SK-N-SH (cell line): ENCODE data around the gene MAGI2. TPM values are rescaled to one million over a fixed set of nuclear protein-coding genes. Genes with fewer than 3 reads are reported as not detected.

Source experiments
- CTCF ChIA-PET: fragments of 300-600, 350-600 bp; formaldehyde crosslinking; extraction: SDS; loops from one replicate; lab custom pipeline; 2021; lab: Yijun Ruan, JAX
- POLR2A ChIA-PET: fragments of 350-600 bp; sonication (Branson Sonifier 250); formaldehyde crosslinking; extraction: SDS; loops from one replicate; lab custom pipeline; 2020; ENCODE audit warnings: antibody characterized with exemption, inconsistent platforms; lab: Yijun Ruan, JAX
- DNase-seq: peaks from one replicate; pipeline ENCODE4 v3.0.0; 2012
- H2AFZ ChIP-seq: fragments of 200-600 bp; sonication (generic); 2 replicates; pipeline ENCODE4 v1.8.1; 2016; ENCODE audit warnings: antibody characterized with exemption, mild to moderate bottlenecking, low read depth
- H3F3A ChIP-seq: fragments of 200-600 bp; sonication (generic); replicated peaks from 2 replicates; pipeline ENCODE3; 2016; ENCODE audit warnings: antibody characterized with exemption, mild to moderate bottlenecking; ENCODE audit not compliant: insufficient read depth
- H3K27ac ChIP-seq, 2 experiments: fragments of 200-500 bp in 1 of 2; fragments of 200-600 bp in 1 of 2; sonication (Bioruptor generic) in 1 of 2; sonication (generic), shearing (Covaris generic) in 1 of 2; 2 replicates each; pipeline versions ENCODE4 v1.5.1 to v1.6.1; 2014 to 2016; ENCODE audit warnings: low read depth in 2 of 2, inconsistent platforms in 1 of 2, low read length in 1 of 2, mild to moderate bottlenecking in 1 of 2, mixed read lengths in 1 of 2
- H3K27me3 ChIP-seq: fragments of 200-600 bp; sonication (generic), shearing (Covaris generic); 2 replicates; pipeline ENCODE4 v1.6.1; 2016; ENCODE audit warnings: mixed run types; ENCODE audit not compliant: insufficient read depth
- H3K36me3 ChIP-seq, 2 experiments: fragments of 200-500 bp in 1 of 2; fragments of 200-600 bp in 1 of 2; sonication (Bioruptor generic) in 1 of 2; sonication (generic) in 1 of 2; replicated peaks in 1 of 2; 2 replicates each; pipeline versions ENCODE3 to v1.5.1; 2014 to 2016; ENCODE audit warnings: low read length in 1 of 2, mild to moderate bottlenecking in 1 of 2; ENCODE audit not compliant: insufficient read depth in 2 of 2, control insufficient read depth in 1 of 2
- H3K4me1 ChIP-seq, 2 experiments: fragments of 200-500 bp in 1 of 2; fragments of 200-600 bp in 1 of 2; sonication (Bioruptor generic) in 1 of 2; sonication (generic), shearing (Covaris generic) in 1 of 2; 2 replicates each; pipeline versions ENCODE4 v1.5.1 to v1.6.1; 2014 to 2016; ENCODE audit warnings: low read depth in 1 of 2, low read length in 1 of 2, mixed run types in 1 of 2; ENCODE audit not compliant: insufficient read depth in 2 of 2, control insufficient read depth in 1 of 2
- H3K4me2 ChIP-seq: fragments of 200-600 bp; sonication (generic), shearing (Covaris generic); 2 replicates; pipeline ENCODE4 v1.6.1; 2017; ENCODE audit warnings: mixed run types
- H3K4me3 ChIP-seq, 2 experiments: fragments of 200-500 bp in 1 of 2; fragments of 200-600 bp in 1 of 2; sonication (Bioruptor generic) in 1 of 2; sonication (generic), shearing (Covaris generic) in 1 of 2; 2 replicates each; pipeline versions ENCODE4 v1.5.1 to v1.8.1; 2014 to 2016; ENCODE audit warnings: low read depth in 2 of 2, inconsistent platforms in 1 of 2, low read length in 1 of 2, mild to moderate bottlenecking in 1 of 2, mixed read lengths in 1 of 2, moderate library complexity in 1 of 2
- H3K79me2 ChIP-seq: fragments of 200-600 bp; sonication (generic); 2 replicates; pipeline ENCODE4 v1.8.1; 2017; ENCODE audit warnings: mild to moderate bottlenecking; ENCODE audit not compliant: insufficient read depth
- H3K9ac ChIP-seq: fragments of 200-600 bp; sonication (generic); 2 replicates; pipeline ENCODE4 v1.6.1; 2017; ENCODE audit warnings: mixed run types
- H3K9me2 ChIP-seq: fragments of 200-600 bp; sonication (generic); 2 replicates; pipeline ENCODE4 v1.6.1; 2017; ENCODE audit warnings: mixed run types
- H3K9me3 ChIP-seq: fragments of 200-600 bp; sonication (generic); 2 replicates; pipeline ENCODE4 v1.6.1; 2017; ENCODE audit warnings: mixed run types, mild to moderate bottlenecking, moderate library complexity
- H4K20me1 ChIP-seq: fragments of 200-600 bp; sonication (generic); 2 replicates; pipeline ENCODE4 v1.6.1; 2017; ENCODE audit warnings: mild to moderate bottlenecking, mixed run types; ENCODE audit not compliant: insufficient read depth
- CHD2 ChIP-seq: fragments of 150-350 bp; IDR thresholded peaks from 2 replicates; pipeline ENCODE4 v1.6.1; 2018; ENCODE audit warnings: low read length; ENCODE audit not compliant: partially characterized antibody
- ELF1 ChIP-seq: IDR thresholded peaks from 2 replicates; pipeline ENCODE4 v1.4.0; 2012
- EP300 ChIP-seq, 2 experiments: IDR thresholded peaks; 2 replicates each; pipeline versions ENCODE4 v1.4.0 to v1.6.1; 2012; ENCODE audit warnings: borderline replicate concordance in 1 of 2, low read depth in 1 of 2, low read length in 1 of 2
- FOSL2 ChIP-seq: IDR thresholded peaks from 2 replicates; pipeline ENCODE4 v1.4.0; 2012; ENCODE audit warnings: low read depth, mild to moderate bottlenecking, moderate library complexity, borderline replicate concordance
- FOXJ3 ChIP-seq: sonication (generic); formaldehyde crosslinking; IDR thresholded peaks from 2 replicates; pipeline ENCODE4 v1.5.1; 2020; ENCODE audit warnings: mild to moderate bottlenecking, missing genetic modification reagents
- FOXM1 ChIP-seq: IDR thresholded peaks from 2 replicates; pipeline ENCODE4 v1.4.0; 2012; ENCODE audit warnings: low read depth, mild to moderate bottlenecking
- GATA2 ChIP-seq: sonication (generic); formaldehyde crosslinking; IDR thresholded peaks from 2 replicates; pipeline ENCODE4 v1.5.0; 2020; ENCODE audit warnings: mild to moderate bottlenecking, missing genetic modification reagents
- JUND ChIP-seq: IDR thresholded peaks from 2 replicates; pipeline ENCODE4 v1.4.0; 2012
- MEF2A ChIP-seq: IDR thresholded peaks from 2 replicates; pipeline ENCODE4 v1.4.0; 2012; ENCODE audit warnings: low read depth, borderline replicate concordance
- MXI1 ChIP-seq: IDR thresholded peaks from 2 replicates; pipeline ENCODE4 v1.6.1; 2012; ENCODE audit warnings: mild to moderate bottlenecking, low read depth, low read length, improper control_type of control experiment
- NFIC ChIP-seq: IDR thresholded peaks from 2 replicates; pipeline ENCODE4 v1.4.0; 2012; ENCODE audit warnings: borderline replicate concordance
- NRF1 ChIP-seq: IDR thresholded peaks from 2 replicates; pipeline ENCODE4 v1.6.1; 2012; ENCODE audit warnings: low read depth, mild to moderate bottlenecking, low read length
- RAD21 ChIP-seq: IDR thresholded peaks from 2 replicates; pipeline ENCODE4 v1.6.1; 2012; ENCODE audit warnings: mild to moderate bottlenecking, low read length
- RCOR1 ChIP-seq: fragments of 150-350 bp; IDR thresholded peaks from 2 replicates; pipeline ENCODE4 v1.6.1; 2017; ENCODE audit warnings: antibody characterized with exemption, low read length
- RFX5 ChIP-seq: IDR thresholded peaks from 2 replicates; pipeline ENCODE4 v1.6.1; 2012; ENCODE audit warnings: mild to moderate bottlenecking, improper control_type of control experiment, low read length
- RXRA ChIP-seq: IDR thresholded peaks from 2 replicates; pipeline ENCODE4 v1.4.0; 2012; ENCODE audit warnings: low read depth, mild to moderate bottlenecking, borderline replicate concordance
- SIN3A ChIP-seq: IDR thresholded peaks from 2 replicates; pipeline ENCODE4 v1.6.1; 2012; ENCODE audit warnings: low read depth, mild to moderate bottlenecking, low read length, moderate library complexity, borderline replicate concordance
- TAF1 ChIP-seq: IDR thresholded peaks from 2 replicates; pipeline ENCODE4 v1.6.1; 2012; ENCODE audit warnings: low read depth, mild to moderate bottlenecking, low read length, moderate library complexity, borderline replicate concordance
- TCF12 ChIP-seq: IDR thresholded peaks from 2 replicates; pipeline ENCODE4 v1.4.0; 2012
- YY1 ChIP-seq: IDR thresholded peaks from 2 replicates; pipeline ENCODE4 v1.4.0; 2012; ENCODE audit warnings: low read depth, mild to moderate bottlenecking
- WGBS: methylation state at CpG from one replicate; pipeline ENCODE4 v1.1.6; 2017; ENCODE audit warnings: low lambda C conversion rate; 5-methylcytosine and 5-hydroxymethylcytosine counted together
- polyA plus RNA-seq, 3 experiments: library from polyadenylated mRNA; depleted of rRNA; stranded (reverse); fragments of >200 nt; gene quantifications; 2 replicates each; pipeline ENCODE4 v1.2.3, GENCODE V29; 2012
- TF ChIP-seq, protein P1 (sequence below): IDR thresholded peaks from 2 replicates; pipeline ENCODE4 v1.4.0; 2012; ENCODE audit warnings: low read depth, borderline replicate concordance
- TF ChIP-seq, protein P2 (sequence below): IDR thresholded peaks from 2 replicates; pipeline ENCODE4; 2012
- TF ChIP-seq, protein P3 (sequence below): fragments of 150-350 bp; IDR thresholded peaks from 2 replicates; pipeline ENCODE4 v1.6.1; 2016; ENCODE audit warnings: mild to moderate bottlenecking, low read depth, low read length

The MAGI2 gene
- polyA plus RNA-seq, 1 of the 3 experiments (the other 2 are of a cell fraction) = 1.1 TPM

DNA sequence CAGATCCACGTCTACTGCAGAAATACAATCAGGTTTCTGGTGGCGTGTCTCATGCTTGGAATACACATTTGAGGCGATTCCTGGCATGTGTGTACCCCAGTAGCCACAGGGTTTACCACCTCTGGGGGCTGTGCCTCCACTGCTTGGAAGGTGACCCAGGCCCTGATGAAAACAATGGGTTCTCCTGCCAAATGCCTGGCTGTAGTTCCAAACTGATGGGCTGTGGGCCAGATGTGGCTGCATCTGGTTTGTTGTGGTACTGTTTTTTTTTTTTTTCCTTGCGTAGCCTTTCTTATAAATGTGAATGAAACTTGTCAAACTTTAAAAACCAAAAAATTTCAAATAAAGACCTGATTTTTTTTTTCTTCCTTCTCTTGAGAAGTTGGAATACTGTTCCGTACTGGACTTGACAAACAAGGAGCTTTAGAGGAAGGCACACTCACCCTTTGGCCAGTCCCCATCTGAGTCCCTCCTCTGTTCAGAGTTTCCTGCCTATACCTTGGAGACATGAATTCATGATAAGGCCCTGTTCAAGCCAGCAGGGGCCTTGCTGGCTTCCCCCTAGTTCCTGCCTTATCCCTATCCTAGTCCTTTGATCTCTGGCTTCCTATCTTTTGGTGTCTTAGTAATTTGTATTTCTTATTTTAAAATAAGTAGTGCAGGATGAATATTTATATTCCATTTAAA lies 1437.8 kb downstream of the MAGI2 start:
- TF ChIP-seq TAF1 = no peak
- TF ChIP-seq EP300 (IDR thresholded peaks at IDR 0.05; ENCODE audit: borderline replicate concordance in 1 of 2, low read depth in 1 of 2, low read length in 1 of 2) = peak in 1 of 2 experiments; percentile 83; a peak in 2 of 4 replicates
- TF ChIP-seq FOSL2 = no peak
- peak; percentile 79 for TF ChIP-seq RCOR1
- TF ChIP-seq YY1 = no peak
- TF ChIP-seq GATA2 (CRISPR knock-in tag) = peak; percentile 94
- TF ChIP-seq MEF2A = no peak
- peak; percentile 73; the same call in 1 of the 2 replicates for TF ChIP-seq MXI1
- TF ChIP-seq NFIC = peak; percentile 74
- peak; percentile 68 for TF ChIP-seq CHD2
- TF ChIP-seq TCF12 = peak; percentile 60; the same call in 1 of the 2 replicates
- TF ChIP-seq FOXJ3 = peak; percentile 83
- TF ChIP-seq RAD21 = peak; percentile 24
- ChIA-PET POLR2A (no interaction called here), CTCF (interaction anchor here (1.0 to 1.3 kb wide), 3 partner anchors 74 to 384 kb away, joined by 3 read pairs; no protein-coding TSS in a partner anchor)
- Histone ChIP-seq H3K4me3 (no peak overlapping the region), H3K36me3 (no peaks in the 10 kb centered on the region), H3K79me2 (no peaks in the 10 kb centered on the region), H3K27ac (peak overlapping the region in 1 of 2 experiments; percentile 89; a peak in 2 of 4 replicates), H3K9ac (no peak overlapping the region), H3K9me3 (no peaks in the 10 kb centered on the region), H3K9me2 (no peaks in the 10 kb centered on the region), H2AFZ (no peak overlapping the region), H3K4me1 (peaks cover 8 to 65% of the 10 kb centered on the region in 2 experiments; a peak in 3 of 4 replicates), H3K4me2 (no peak overlapping the region), H3F3A (peaks cover 7% of the 10 kb centered on the region), H3K27me3 (no peaks in the 10 kb centered on the region), H4K20me1 (no peaks in the 10 kb centered on the region)
- 85% methylated on average over 5 of the region's 5 CpGs for WGBS
- DNase-seq = peak; percentile 82

DNA sequence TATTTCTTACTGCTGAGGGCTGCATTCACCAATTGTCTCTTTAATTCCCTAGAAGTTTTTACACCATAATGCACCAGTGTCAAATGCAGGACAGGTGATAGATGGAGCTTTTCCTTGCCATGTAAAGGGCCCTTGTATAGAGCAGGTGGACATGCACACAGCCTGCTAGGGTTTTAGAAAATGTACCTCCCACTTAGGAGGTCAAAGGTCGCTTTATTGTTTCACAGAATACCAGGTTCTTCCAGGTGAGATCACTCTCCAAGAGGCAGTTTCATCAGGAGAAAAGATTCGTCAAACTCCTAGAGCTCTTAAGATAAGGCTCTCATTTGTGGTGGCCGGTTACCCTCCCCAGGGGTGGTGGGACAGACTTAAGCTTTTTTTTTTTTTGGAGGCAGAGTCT lies 1439.1 kb downstream of the MAGI2 start:
- no peak overlapping the region for H3K4me3 ChIP-seq
- H3K27me3 ChIP-seq = no peaks in the 10 kb centered on the region
- H3K36me3 ChIP-seq = no peaks in the 10 kb centered on the region
- no peak overlapping the region for H3K9ac ChIP-seq
- peaks cover 8 to 60% of the 10 kb centered on the region in 2 experiments; a peak in 3 of 4 replicates for H3K4me1 ChIP-seq
- no peaks in the 10 kb centered on the region for H3K79me2 ChIP-seq
- no peak overlapping the region for H3K4me2 ChIP-seq
- no peaks in the 10 kb centered on the region for H4K20me1 ChIP-seq
- WGBS = 86% methylated on average over 3 of the region's 3 CpGs
- ChIA-PET POLR2A (no interaction called here), CTCF (interaction anchor here (0.8 to 1.3 kb wide), 6 partner anchors 16 to 382 kb away, joined by 3 read pairs; no protein-coding TSS in a partner anchor)
- H3K27ac ChIP-seq = no peak overlapping the region
- no peak for TF ChIP-seq FOXM1
- TF ChIP-seq, protein P1, sequence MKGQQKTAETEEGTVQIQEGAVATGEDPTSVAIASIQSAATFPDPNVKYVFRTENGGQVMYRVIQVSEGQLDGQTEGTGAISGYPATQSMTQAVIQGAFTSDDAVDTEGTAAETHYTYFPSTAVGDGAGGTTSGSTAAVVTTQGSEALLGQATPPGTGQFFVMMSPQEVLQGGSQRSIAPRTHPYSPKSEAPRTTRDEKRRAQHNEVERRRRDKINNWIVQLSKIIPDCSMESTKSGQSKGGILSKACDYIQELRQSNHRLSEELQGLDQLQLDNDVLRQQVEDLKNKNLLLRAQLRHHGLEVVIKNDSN = no peak
- no peak for TF ChIP-seq FOSL2
- TF ChIP-seq NRF1 = no peak
- TF ChIP-seq, protein P2, sequence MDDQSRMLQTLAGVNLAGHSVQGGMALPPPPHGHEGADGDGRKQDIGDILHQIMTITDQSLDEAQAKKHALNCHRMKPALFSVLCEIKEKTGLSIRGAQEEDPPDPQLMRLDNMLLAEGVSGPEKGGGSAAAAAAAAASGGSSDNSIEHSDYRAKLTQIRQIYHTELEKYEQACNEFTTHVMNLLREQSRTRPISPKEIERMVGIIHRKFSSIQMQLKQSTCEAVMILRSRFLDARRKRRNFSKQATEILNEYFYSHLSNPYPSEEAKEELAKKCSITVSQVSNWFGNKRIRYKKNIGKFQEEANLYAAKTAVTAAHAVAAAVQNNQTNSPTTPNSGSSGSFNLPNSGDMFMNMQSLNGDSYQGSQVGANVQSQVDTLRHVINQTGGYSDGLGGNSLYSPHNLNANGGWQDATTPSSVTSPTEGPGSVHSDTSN = no peak
- no peak for TF ChIP-seq ELF1
- no peak for TF ChIP-seq SIN3A
- no peak for TF ChIP-seq RXRA
- no peak for TF ChIP-seq RFX5
- no peak for TF ChIP-seq JUND
- TF ChIP-seq MXI1 = no peak
- TF ChIP-seq, protein P3, sequence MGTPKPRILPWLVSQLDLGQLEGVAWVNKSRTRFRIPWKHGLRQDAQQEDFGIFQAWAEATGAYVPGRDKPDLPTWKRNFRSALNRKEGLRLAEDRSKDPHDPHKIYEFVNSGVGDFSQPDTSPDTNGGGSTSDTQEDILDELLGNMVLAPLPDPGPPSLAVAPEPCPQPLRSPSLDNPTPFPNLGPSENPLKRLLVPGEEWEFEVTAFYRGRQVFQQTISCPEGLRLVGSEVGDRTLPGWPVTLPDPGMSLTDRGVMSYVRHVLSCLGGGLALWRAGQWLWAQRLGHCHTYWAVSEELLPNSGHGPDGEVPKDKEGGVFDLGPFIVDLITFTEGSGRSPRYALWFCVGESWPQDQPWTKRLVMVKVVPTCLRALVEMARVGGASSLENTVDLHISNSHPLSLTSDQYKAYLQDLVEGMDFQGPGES = no peak
- no peaks in the 10 kb centered on the region for H3F3A ChIP-seq
- no peaks in the 10 kb centered on the region for H3K9me3 ChIP-seq
- DNase-seq = no peak
- H2AFZ ChIP-seq = no peak overlapping the region
- no peaks in the 10 kb centered on the region for H3K9me2 ChIP-seq
